GM18873 (cell line): ENCODE data around the gene IL1RAP.
"Not testable (repeated sequence)": the region's sequence is repeated elsewhere in the genome, so short reads cannot be mapped to it uniquely, and the experiment has no call there.

Experiments
- ATAC-seq: cut with Tn5 transposase; IDR thresholded peaks from one replicate; pipeline ENCODE4 v1.9.1; 2021; ENCODE audit warnings: mild to moderate bottlenecking, moderate library complexity, moderate number of reproducible peaks; ENCODE audit not compliant: unreplicated experiment, low FRiP score

Gene IL1RAP

GRCh38 chr3:190641564-190641963 lies 127.7 kb downstream of the IL1RAP start:
- ATAC-seq, result no peak

- ATAC-seq, result no peak
These were observed 128.1 kb downstream of the IL1RAP start for GRCh38 chr3:190642016-190642415.

- ATAC-seq, result no peak
These were observed 130.2 kb downstream of the IL1RAP start for GRCh38 chr3:190644035-190644434.

GRCh38 chr3:190644766-190645165 lies 130.9 kb downstream of the IL1RAP start:
- ATAC-seq, result no peak

- ATAC-seq, result no peak
These were observed 132.1 kb downstream of the IL1RAP start for GRCh38 chr3:190645932-190646460.

- no peak for ATAC-seq
These were observed 133.1 kb downstream of the IL1RAP start for GRCh38 chr3:190646996-190647395.

- no peak for ATAC-seq
These were observed 142.0 kb downstream of the IL1RAP start for GRCh38 chr3:190655933-190656332.

- no peak for ATAC-seq
These were observed 144.2 kb downstream of the IL1RAP start for GRCh38 chr3:190658106-190658505.

GRCh38 chr3:190666821-190667220 lies 152.9 kb downstream of the IL1RAP start:
- ATAC-seq, result no peak

GRCh38 chr3:190671658-190672057 lies 157.8 kb downstream of the IL1RAP start:
- ATAC-seq, result no peak

- no peak for ATAC-seq
These were observed 159.3 kb downstream of the IL1RAP start for GRCh38 chr3:190673148-190673547.

GRCh38 chr3:190676481-190676880 lies 162.6 kb downstream of the IL1RAP start:
- ATAC-seq, result no peak

- no peak for ATAC-seq
These were observed 163.1 kb downstream of the IL1RAP start for GRCh38 chr3:190677001-190677400.

- not testable (repeated sequence) for ATAC-seq
These were observed 164.0 kb downstream of the IL1RAP start for GRCh38 chr3:190677868-190678267.

GRCh38 chr3:190680691-190681090 lies 166.8 kb downstream of the IL1RAP start:
- ATAC-seq, result no peak

- ATAC-seq, result no peak
These were observed 170.9 kb downstream of the IL1RAP start for GRCh38 chr3:190684776-190685175.

- no peak for ATAC-seq
These were observed 172.1 kb downstream of the IL1RAP start for GRCh38 chr3:190686011-190686410.

- no peak for ATAC-seq
These were observed 176.4 kb downstream of the IL1RAP start for GRCh38 chr3:190690246-190690645.

GRCh38 chr3:190692256-190692655 lies 178.4 kb downstream of the IL1RAP start:
- no peak for ATAC-seq

GRCh38 chr3:190694335-190695001 lies 180.6 kb downstream of the IL1RAP start:
- ATAC-seq, result no peak

- ATAC-seq, result no peak
These were observed 181.3 kb downstream of the IL1RAP start for GRCh38 chr3:190695225-190695624.

- ATAC-seq, result no peak
These were observed 182.1 kb downstream of the IL1RAP start for GRCh38 chr3:190695994-190696393.
